Effector memory CD8-positive, alpha-beta T cell (primary cell): ENCODE results near the gene WRNIP1.

ENCODE experiments used
- ATAC-seq: fragments of 150-1000 bp; cut with Tn5 transposase; replicated peaks from 2 replicates; pipeline ENCODE4 v1.10.0; 2021; ENCODE audit warnings: mild to moderate bottlenecking, moderate library complexity
- DNase-seq, 3 experiments: peaks; one replicate each; pipeline ENCODE4 v3.0.0; 2021
- H3K27ac Mint-ChIP-seq, 2 donors: one replicate each; pipeline ENCODE4 v1.8.0; 2022; ENCODE audit warnings: mild to moderate bottlenecking in 2 of 2, mixed read lengths in 2 of 2, moderate library complexity in 2 of 2
- H3K27me3 Mint-ChIP-seq, 2 donors: one replicate each; pipeline ENCODE4 v1.8.0; 2022; ENCODE audit warnings: mixed read lengths in 2 of 2
- H3K36me3 Mint-ChIP-seq: one replicate; pipeline ENCODE4 v1.8.0; 2022; ENCODE audit warnings: mild to moderate bottlenecking, moderate library complexity, mixed read lengths; ENCODE audit not compliant: insufficient read depth
- H3K4me1 Mint-ChIP-seq, 2 donors: one replicate each; pipeline ENCODE4 v1.8.0; 2022; ENCODE audit warnings: low read depth in 2 of 2, mixed read lengths in 2 of 2
- H3K4me3 Mint-ChIP-seq, 2 donors: one replicate each; pipeline ENCODE4 v1.8.0; 2022; ENCODE audit warnings: mild to moderate bottlenecking in 2 of 2, mixed read lengths in 2 of 2, moderate library complexity in 2 of 2
- H3K9me3 Mint-ChIP-seq, 2 donors: one replicate each; pipeline ENCODE4 v1.8.0; 2022; ENCODE audit warnings: mixed read lengths in 2 of 2
- total RNA-seq, 9 experiments: gene quantifications; one replicate each; lab custom pipeline; 2026; lab: John Stamatoyannopoulos, UW

WRNIP1 gene
- 38.3 to 82.2 (median 73.2) reads per million in 9 experiments for total RNA-seq

GRCh38 chr6:2765166-2765895 lies at the start of gene WRNIP1:
Gene WRNIP1 (plus strand): TSS chr6:2765393. CDS start chr6:2765623, 230 bp downstream.
- H3K9me3 Mint-ChIP-seq, result no peaks in the 10 kb centered on the region
- ATAC-seq, result peak; percentile 85
- H3K4me3 Mint-ChIP-seq, result peak within 1 kb of the TSS; percentile 89
- peaks cover 33% of the 10 kb centered on the region for H3K36me3 Mint-ChIP-seq
- H3K4me1 Mint-ChIP-seq, result peaks cover 25 to 39% of the 10 kb centered on the region in 2 donors
- no peaks in the 10 kb centered on the region for H3K27me3 Mint-ChIP-seq
- peak within 1 kb of the TSS; percentile 97 to 98 for H3K27ac Mint-ChIP-seq
- DNase-seq, result peak; percentile 93 to 94 (median 94)

GRCh38 chr6:2715737-2716136 lies 49.5 kb upstream of the WRNIP1 start:
- ATAC-seq (no peak), DNase-seq (no peak)
- Mint-ChIP-seq H3K9me3 (no peaks in the 10 kb centered on the region), H3K4me1 (no peaks in the 10 kb centered on the region), H3K36me3 (no peaks in the 10 kb centered on the region), H3K4me3 (no peak overlapping the region), H3K27ac (no peak overlapping the region), H3K27me3 (peaks cover 13 to 29% of the 10 kb centered on the region in 2 donors)

- ATAC-seq (no peak), DNase-seq (no peak)
- H3K4me3 Mint-ChIP-seq, result no peak overlapping the region
- H3K36me3 Mint-ChIP-seq, result no peaks in the 10 kb centered on the region
- no peak overlapping the region for H3K27ac Mint-ChIP-seq
- no peaks in the 10 kb centered on the region for H3K4me1 Mint-ChIP-seq
- no peaks in the 10 kb centered on the region for H3K9me3 Mint-ChIP-seq
- peaks cover 11 to 24% of the 10 kb centered on the region in 2 donors for H3K27me3 Mint-ChIP-seq
Observed at GRCh38 chr6:2716936-2717700, 48.1 kb upstream of the WRNIP1 start.

GRCh38 chr6:2718334-2719092 lies 46.7 kb upstream of the WRNIP1 start:
- no peaks in the 10 kb centered on the region for H3K9me3 Mint-ChIP-seq
- no peaks in the 10 kb centered on the region for H3K36me3 Mint-ChIP-seq
- H3K27ac Mint-ChIP-seq, result no peak overlapping the region
- H3K27me3 Mint-ChIP-seq, result peaks cover 7 to 10% of the 10 kb centered on the region in 2 donors
- DNase-seq (no peak), ATAC-seq (no peak)
- no peak overlapping the region for H3K4me3 Mint-ChIP-seq
- no peaks in the 10 kb centered on the region for H3K4me1 Mint-ChIP-seq

- Mint-ChIP-seq H3K27me3 (peaks cover 4 to 8% of the 10 kb centered on the region in 2 donors), H3K4me1 (no peaks in the 10 kb centered on the region), H3K27ac (no peak overlapping the region), H3K36me3 (no peaks in the 10 kb centered on the region), H3K9me3 (no peaks in the 10 kb centered on the region), H3K4me3 (no peak overlapping the region)
- ATAC-seq, result no peak
- DNase-seq, result no peak
Observed at GRCh38 chr6:2719093-2719455, 46.1 kb upstream of the WRNIP1 start.

- Mint-ChIP-seq H3K4me3 (no peak overlapping the region), H3K9me3 (no peaks in the 10 kb centered on the region), H3K4me1 (no peaks in the 10 kb centered on the region), H3K27ac (no peak overlapping the region), H3K36me3 (no peaks in the 10 kb centered on the region), H3K27me3 (peaks cover 0 to 13% of the 10 kb centered on the region in 2 donors)
- DNase-seq (no peak), ATAC-seq (no peak)
Observed at GRCh38 chr6:2721219-2721618, 44.0 kb upstream of the WRNIP1 start.

GRCh38 chr6:2725364-2725988 lies 39.7 kb upstream of the WRNIP1 start:
- no peak overlapping the region for H3K4me3 Mint-ChIP-seq
- DNase-seq (no peak), ATAC-seq (no peak)
- no peaks in the 10 kb centered on the region for H3K36me3 Mint-ChIP-seq
- H3K27ac Mint-ChIP-seq, result no peak overlapping the region
- H3K27me3 Mint-ChIP-seq, result peaks cover 15 to 22% of the 10 kb centered on the region in 2 donors
- H3K4me1 Mint-ChIP-seq, result no peaks in the 10 kb centered on the region
- H3K9me3 Mint-ChIP-seq, result no peaks in the 10 kb centered on the region

GRCh38 chr6:2725999-2726567 lies 39.1 kb upstream of the WRNIP1 start:
- no peak for DNase-seq
- no peaks in the 10 kb centered on the region for H3K4me1 Mint-ChIP-seq
- H3K9me3 Mint-ChIP-seq, result no peaks in the 10 kb centered on the region
- H3K27me3 Mint-ChIP-seq, result peaks cover 15 to 21% of the 10 kb centered on the region in 2 donors
- no peak for ATAC-seq
- no peaks in the 10 kb centered on the region for H3K36me3 Mint-ChIP-seq
- H3K27ac Mint-ChIP-seq, result no peak overlapping the region
- H3K4me3 Mint-ChIP-seq, result no peak overlapping the region

GRCh38 chr6:2729921-2730320 lies 35.3 kb upstream of the WRNIP1 start:
- DNase-seq (no peak), ATAC-seq (no peak)
- Mint-ChIP-seq H3K4me1 (no peaks in the 10 kb centered on the region), H3K27me3 (peaks cover 19 to 23% of the 10 kb centered on the region in 2 donors), H3K4me3 (no peak overlapping the region), H3K36me3 (no peaks in the 10 kb centered on the region), H3K27ac (no peak overlapping the region), H3K9me3 (no peaks in the 10 kb centered on the region)

- Mint-ChIP-seq H3K4me1 (no peaks in the 10 kb centered on the region), H3K4me3 (no peak overlapping the region), H3K36me3 (no peaks in the 10 kb centered on the region), H3K27ac (no peak overlapping the region), H3K27me3 (peaks cover 19 to 23% of the 10 kb centered on the region in 2 donors), H3K9me3 (no peaks in the 10 kb centered on the region)
- DNase-seq (no peak), ATAC-seq (no peak)
Observed at GRCh38 chr6:2730353-2731107, 34.7 kb upstream of the WRNIP1 start.

GRCh38 chr6:2731281-2731909 lies 33.8 kb upstream of the WRNIP1 start:
- no peak overlapping the region for H3K4me3 Mint-ChIP-seq
- H3K27me3 Mint-ChIP-seq, result peaks cover 19 to 23% of the 10 kb centered on the region in 2 donors
- ATAC-seq, result no peak
- no peaks in the 10 kb centered on the region for H3K36me3 Mint-ChIP-seq
- no peak for DNase-seq
- H3K9me3 Mint-ChIP-seq, result no peaks in the 10 kb centered on the region
- H3K4me1 Mint-ChIP-seq, result no peaks in the 10 kb centered on the region
- no peak overlapping the region for H3K27ac Mint-ChIP-seq

- Mint-ChIP-seq H3K9me3 (no peaks in the 10 kb centered on the region), H3K4me3 (no peak overlapping the region), H3K36me3 (no peaks in the 10 kb centered on the region), H3K27me3 (peaks cover 19 to 23% of the 10 kb centered on the region in 2 donors), H3K4me1 (no peaks in the 10 kb centered on the region), H3K27ac (no peak overlapping the region)
- ATAC-seq (no peak), DNase-seq (no peak)
Observed at GRCh38 chr6:2732503-2733089, 32.6 kb upstream of the WRNIP1 start.
